HG03442 (cell line): ENCODE measurements around the gene ZBTB21.
"Not testable (repeated sequence)": the region's sequence is repeated elsewhere in the genome, so short reads cannot be mapped to it uniquely, and the experiment has no call there.

Experiments
- ATAC-seq: cut with Tn5 transposase; IDR thresholded peaks from one replicate; pipeline ENCODE4 v1.9.1; 2021; ENCODE audit warnings: mild to moderate bottlenecking, moderate library complexity; ENCODE audit not compliant: unreplicated experiment

The ZBTB21 gene

DNA sequence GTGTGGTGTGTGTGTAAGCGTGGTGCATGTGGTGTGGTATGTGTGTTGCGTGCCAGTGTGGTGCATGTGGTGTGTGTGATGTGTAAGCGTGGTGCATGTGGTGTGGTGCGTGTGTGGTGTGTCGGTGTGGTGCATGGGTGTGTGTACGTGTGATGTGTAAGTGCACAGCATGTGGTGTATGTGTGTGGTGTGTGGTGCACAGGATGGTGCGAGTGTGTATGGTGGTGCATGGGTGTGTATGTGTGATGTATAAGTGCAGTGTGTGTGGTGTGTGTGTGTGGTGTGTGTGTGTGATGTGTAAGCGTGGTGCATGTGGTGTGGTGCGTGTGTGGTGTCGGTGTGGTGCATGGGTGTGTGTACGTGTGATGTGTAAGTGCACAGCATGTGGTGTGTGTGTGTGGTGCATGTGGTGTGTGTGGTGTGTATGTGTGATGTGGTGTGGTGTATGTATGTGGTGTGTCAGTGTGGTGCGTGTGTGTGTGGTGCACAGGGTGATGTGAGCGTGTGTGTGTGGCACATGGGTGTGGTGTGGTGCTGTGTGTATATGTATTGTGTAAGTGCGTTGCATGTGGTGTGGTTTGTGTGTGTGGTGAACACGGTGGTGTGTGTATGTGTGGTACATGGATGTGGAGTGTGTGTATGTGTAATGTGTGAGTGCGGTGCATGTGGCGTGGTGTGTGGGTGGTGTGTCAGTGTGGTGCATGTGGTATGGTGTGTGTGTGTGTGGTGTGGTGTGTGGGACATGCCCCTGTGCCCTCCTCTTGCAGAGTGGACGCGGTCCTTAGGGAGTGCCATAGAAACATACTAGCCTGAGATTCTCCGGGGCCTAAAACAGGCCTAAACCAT is 55.3 kb downstream of the ZBTB21 start:
- ATAC-seq, result no peak

DNA sequence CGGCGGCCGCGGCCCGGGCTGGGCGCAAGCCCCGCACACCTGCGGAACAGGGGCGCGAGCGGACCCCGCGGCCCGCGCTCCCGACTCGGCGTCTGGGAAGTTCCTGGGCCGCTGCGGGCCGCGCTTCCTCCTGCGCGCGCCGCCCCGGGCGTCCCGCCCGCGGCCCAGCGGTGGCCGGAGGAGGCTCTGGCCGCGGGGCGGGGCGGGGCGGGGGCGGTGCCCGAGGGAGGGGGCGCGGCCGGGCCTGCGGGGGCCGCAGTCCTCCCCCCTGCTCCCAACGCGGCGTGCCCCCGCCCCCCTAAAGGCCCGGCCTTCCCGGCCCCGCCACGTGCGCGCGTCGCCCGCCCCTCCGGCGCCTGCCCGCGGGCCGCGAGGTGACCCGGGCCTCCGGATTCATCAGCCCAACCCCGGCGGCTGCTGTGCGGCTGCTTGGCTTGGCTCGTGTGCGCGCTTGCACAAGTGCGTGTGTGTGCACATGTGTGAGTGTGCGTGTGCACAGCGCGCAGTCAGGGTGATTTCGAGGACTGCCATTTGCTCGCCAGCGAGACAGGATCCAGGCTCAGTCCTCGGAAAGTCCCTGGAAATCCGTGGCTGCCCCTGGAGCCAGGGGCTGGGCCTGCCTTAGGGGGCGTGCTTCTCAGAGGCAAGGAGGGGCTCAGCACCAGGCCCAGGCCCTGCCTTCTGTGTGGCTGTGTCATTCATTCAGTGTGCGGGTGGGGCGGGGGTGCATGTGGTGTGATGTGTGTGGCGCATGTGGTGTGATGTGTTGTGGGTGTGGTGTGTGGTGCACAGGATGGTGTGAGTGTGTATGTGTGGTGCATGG is 56.1 kb downstream of the ZBTB21 start, which contains the start of gene C2CD2:
Gene C2CD2, minus strand, starts transcription at position 188 of the 823 bp plus-strand sequence. CDS start 370 bp downstream, outside the sequence.
- no peak for ATAC-seq

DNA sequence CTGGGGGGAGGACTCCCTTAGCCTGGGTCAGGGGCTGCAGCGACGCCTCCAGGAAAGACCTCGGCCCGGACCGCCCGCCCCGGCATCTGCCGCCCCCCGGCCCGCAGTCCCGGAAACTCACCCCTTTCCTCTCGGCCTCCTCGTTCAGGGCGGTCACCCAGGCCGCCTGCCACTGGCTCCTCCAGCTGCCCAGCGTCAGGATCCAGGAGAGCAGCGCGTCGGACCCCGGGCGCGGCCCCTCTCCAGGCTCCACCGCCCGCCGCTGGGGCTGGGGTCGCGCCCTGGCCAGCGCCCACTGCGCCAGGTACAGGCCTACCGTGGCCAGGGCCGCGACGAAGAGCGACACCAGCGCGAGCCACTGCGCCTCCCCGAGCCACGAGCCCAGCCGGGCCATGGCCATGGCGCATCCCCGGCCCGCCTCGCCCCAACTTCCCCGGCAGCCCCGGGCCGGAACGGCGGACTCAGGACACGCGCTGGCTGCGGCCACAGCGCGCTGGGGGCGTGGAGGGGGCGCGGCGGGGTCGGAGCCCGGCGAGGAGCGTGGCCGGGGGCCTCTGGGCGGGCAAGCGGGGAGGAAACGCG is 56.8 kb downstream of the ZBTB21 start:
- ATAC-seq, result no peak

DNA sequence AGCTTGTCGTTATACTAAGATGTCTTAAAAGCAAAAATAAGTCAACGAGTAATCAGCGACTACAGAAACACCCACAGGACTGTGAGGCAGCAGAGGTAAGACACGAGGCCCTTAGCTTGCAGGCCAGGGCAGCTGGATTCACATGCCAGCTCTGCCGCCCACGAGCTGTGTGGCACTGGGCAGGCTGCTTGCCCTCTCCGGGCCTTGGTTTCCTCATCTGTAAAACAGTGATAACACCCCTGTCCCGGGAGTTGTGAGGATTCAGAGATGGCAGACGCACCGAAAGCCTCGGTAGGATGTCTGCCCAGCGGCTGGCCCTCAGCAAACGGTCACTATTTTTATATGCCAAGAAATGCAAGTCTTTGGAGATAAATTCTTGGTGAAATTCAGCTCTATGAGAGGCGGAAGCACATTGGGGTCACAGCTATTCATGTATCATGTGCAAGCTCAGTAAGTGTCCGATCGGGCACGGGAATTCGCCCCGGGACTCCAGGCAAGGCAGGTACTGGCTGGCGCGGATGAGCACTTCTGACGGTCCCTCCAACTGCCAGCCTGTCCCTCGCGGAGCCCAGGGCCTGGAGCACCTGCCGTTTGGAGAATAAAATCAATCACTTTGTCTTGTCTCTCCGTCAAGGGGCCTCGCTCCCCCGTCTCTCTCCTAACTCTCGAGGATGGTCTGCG is 57.5 kb downstream of the ZBTB21 start:
- ATAC-seq, result no peak

DNA sequence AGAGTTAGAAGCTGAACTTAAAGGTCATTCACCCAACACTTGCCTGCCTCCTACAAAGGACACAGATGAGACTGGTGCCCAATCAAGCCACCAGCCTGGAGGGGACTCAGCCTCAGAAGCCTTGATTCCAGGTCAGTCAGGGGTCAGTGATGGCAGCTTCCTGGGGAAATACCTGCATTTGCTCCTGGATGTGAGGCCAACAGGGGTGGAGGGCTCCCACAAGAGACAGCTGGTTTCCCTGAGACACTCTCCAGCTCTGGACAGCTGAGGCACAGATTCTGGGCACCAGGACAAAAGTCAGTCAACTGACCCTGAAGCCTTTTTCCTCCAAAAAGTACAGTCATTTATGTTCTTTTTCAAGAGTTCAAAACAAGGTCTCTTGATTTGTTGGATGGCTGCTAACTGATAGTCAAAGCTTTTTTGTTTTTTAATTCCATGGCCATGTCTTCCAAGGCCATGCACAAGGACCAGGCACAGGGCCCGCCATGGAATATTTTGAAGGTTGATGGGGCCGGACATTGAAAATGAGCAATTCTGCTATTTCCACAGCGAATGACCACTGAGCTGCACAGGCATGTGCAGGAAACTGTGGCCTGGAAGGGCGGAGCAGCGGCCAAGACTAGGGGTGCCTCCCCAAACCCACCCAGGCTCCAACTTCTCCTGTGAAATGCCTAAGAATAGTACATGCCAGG is 58.1 kb downstream of the ZBTB21 start:
- ATAC-seq, result no peak

DNA sequence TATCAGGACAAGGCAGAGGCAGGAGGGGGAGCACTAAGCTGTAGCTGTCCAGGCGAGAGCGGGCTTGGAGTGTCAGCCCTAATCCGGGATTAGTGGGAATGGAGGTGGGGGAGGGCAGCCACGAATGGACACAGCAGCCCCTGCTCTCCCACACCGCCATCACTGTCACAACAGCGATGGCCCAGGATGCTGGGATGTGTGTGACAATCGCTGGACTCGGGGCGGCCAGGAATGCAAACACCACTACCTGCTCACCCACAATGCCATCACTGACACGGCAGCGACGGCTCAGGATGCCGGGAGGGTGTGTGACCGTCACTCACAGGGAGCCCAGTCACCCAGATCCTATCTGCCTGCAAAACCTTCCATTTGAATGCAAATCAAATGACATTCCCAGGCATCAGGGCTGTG is 59.2 kb downstream of the ZBTB21 start:
- no peak for ATAC-seq

DNA sequence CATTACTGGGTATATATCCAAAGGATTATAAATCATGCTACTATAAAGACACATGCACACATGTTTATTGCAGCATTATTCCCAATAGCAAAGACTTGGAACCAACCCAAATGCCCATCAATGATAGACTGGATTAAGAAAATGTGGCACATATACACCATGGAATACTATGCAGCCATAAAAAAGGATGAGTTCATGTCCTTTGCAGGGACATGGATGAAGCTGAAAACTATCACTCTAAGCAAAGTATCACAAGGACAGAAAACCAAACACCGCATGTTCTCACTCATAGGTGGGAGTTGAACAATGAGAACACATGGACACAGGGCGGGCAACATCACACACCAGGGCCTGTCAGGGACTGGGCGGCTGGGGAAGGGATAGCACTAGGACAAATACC is 60.5 kb downstream of the ZBTB21 start:
- not testable (repeated sequence) for ATAC-seq

DNA sequence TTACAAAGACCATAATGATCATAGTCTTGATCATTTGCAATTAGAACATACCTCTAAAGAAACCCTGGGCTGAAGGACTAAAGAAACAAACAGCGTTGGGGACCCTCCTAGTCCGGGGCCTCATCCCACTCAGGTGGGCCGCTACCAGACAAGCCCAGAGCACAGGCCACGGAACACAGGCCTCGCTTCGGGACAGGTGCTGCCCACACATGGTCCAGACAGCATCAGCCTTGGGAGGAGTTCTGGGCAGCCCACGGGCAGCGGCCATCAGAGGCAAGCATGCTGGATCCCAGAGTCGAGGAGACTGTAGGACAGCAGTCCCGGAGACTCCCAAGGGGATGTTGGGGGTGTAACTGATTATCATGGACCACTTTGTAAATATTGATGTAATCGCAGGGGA is 61.3 kb downstream of the ZBTB21 start:
- ATAC-seq, result no peak

DNA sequence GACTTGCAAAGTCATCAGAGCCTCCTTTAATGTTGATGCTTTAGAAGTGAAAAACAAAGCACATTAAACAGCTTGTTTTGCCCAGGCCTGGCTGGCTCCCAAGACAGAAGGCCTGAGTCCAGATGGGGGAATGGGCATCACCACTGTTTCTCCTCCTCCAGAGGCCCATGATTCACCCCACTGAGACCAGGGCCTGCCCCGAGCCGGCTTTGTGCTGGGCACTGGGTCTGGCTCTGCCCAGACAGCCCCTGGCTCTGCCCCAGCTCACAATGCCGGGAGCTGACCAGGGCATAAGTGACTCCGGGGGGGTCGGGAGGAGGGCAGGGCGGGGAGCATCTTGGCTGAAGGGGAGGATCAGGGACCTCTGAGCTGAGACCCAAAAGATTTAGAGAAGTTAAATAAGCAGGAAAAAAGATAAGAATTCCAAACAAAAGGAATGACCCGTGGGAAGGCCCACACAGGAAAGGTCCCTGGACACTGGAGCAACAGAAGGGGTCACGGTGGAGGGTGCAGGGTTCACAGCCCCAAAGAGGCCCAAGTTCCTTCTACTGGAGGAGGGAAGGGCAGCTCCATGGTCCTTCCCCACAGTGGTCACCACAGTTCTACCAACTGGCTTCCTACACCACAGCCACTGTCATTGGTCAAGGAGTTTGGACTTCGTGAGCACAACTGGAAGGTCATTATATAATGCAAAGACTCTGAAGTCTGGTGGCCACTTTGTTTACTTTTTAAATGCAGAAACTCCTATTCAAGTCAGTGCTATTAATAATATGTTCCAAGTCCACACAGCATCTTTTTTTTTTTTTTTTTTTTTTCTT is 61.9 kb downstream of the ZBTB21 start:
- no peak for ATAC-seq

DNA sequence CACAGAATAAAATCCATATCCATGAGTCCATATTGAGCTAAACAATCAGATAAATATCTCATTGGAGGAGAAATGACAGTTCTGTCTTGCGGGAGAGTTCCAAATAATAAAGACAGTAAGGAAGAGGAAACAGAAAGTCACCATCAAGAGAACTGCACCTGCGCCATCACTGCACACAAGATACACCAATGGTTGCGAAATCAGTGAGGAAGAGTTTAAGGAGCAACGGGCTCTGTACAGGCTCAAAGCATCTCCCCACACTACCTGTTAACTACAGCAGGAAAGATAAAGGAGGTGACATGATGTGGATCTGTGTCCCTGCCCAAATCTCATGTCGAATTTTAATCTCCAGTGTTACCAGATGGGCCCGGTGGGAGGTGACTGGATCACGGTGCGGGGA is 64.2 kb downstream of the ZBTB21 start:
- no peak for ATAC-seq

DNA sequence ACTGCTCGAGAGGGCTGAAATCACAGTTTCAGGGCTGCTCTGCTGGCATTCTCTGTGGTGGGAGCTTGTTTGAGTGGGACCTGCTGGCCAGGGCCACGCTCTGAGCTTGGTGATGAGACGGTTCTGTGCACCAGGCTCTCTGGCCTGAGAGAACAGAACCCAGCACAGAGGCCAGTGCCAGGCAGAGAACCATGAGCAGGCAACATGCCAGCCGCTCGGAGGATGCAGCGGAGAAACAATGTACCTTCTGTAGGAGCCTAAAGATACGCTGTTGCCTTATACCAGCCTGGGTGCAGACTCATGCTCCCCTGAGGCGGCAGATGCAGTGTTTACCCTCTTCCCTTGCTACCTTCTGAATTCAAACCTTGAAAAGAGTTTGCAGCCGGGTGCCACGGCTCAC is 66.3 kb downstream of the ZBTB21 start:
- no peak for ATAC-seq

DNA sequence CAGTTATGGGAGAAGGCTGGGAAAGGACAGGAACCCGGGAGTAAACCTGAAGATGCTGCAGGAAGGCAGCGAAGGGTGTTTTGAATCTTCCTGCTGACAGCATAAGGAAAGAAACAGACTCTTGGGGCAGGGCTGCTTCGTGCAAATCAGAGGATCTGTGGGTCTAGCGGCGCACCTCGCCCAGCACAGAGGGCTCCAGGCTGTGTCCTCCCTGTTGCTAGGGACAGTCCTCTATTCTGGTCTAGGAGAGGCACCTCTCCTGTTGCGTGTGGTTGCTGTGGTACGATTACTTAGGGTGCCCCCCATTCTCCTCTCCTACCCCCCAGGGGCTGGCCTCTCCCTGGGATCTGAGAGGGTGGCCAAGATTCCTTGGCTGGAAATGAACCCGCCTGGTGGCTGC is 67.7 kb downstream of the ZBTB21 start:
- no peak for ATAC-seq

DNA sequence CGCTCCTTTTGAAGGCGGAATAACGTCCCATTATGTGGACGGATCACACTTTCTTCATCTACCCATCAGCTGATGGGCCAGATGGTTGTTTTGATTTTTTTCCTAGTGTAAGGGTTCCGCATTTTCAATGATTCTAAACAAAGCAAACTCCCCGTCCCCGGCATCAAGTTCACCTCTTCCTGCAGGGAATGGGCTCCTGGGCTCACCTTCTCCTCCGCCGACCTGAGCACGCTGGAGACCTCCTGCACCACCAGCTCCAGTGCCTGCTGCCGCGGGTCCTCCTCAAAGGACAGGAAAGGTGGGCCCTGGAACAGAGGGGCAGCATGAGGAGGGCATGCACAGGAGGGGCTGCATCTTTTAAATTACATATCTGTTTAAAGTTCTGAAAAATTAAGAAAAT is 68.2 kb downstream of the ZBTB21 start:
- no peak for ATAC-seq

DNA sequence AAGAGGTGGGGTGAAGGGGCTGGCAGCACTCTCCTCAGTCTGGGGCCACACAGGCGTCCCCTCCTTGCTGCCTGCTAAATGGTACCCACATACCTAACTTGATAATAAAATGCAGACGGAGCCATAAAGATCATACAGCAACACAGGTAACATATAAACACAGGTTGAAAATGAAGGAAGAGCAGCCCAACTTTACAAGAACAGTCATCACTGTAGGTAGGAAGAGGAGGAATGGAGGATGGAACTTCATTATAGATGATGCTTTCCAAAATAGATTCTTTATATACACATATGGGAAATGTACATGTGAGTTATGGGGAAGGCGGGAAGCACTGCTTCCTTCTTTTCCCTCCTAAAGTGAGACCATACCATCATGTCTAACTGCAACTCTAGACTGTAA is 69.7 kb downstream of the ZBTB21 start:
- ATAC-seq, result no peak

DNA sequence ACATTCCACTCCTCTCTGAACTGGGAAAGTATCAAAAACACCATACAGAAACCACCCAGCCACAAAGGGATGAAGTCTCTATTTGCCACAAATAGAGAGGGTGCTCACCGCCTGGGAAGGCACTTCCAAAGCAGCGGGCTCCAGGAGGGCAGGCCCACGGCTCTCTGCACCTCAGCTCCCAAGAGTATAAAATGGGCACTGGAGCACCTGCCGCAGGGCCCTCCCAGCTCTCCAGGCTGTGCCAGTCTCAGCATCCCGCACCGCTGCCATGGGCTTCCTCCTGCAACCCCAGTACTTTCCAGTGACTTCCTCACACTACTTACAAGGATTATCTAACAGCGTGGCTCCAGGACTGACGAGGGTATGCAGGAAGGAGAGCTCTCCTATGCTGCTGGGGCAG is 70.8 kb downstream of the ZBTB21 start:
- no peak for ATAC-seq
